K562 (cell line): ENCODE measurements around the gene OLR1. TPM values are rescaled to one million over a fixed set of nuclear protein-coding genes. Genes with fewer than 3 reads are reported as not detected.

Experiments used
- DNMT1 ChIP-seq: fragments of 450-650 bp; IDR thresholded peaks from 2 replicates; pipeline ENCODE4 v1.6.1; 2016; ENCODE audit warnings: antibody characterized with exemption, mild to moderate bottlenecking
- RBM25 ChIP-seq: fragments of 200-400 bp; formaldehyde crosslinking; IDR thresholded peaks from 2 replicates; pipeline ENCODE4 v1.6.1; 2018; ENCODE audit warnings: low read length, low read depth, moderate library complexity; ENCODE audit not compliant: severe bottlenecking
- RERE ChIP-seq: sonication (generic); formaldehyde crosslinking; IDR thresholded peaks from 2 replicates; pipeline ENCODE4 v1.8.0; 2023; ENCODE audit warnings: missing genetic modification reagents, mild to moderate bottlenecking, borderline replicate concordance
- ZNF384 ChIP-seq: IDR thresholded peaks from 2 replicates; pipeline ENCODE4 v1.6.1; 2012; ENCODE audit warnings: low read depth, low read length, improper control_type of control experiment
- polyA plus RNA-seq, 8 experiments: library from polyadenylated mRNA; depleted of rRNA in 4 of 8; stranded (reverse) in 5 of 8; unstranded in 3 of 8; fragments of >200 nt; fragmentation: Nextera tagmentation in 2 of 8; fragmentation: Illumina TruSeq in 1 of 8; extraction: Ambion mirVana in 2 of 8; extraction: Trizol in 1 of 8; gene quantifications; 2 replicates each; pipeline versions ENCODE4 v1.2.1 to v1.2.3, GENCODE V29; 2011 to 2014; ENCODE audit warnings: inconsistent platforms in 1 of 8, missing spikeins in 1 of 8
- total RNA-seq, 7 experiments: library from RNA; depleted of rRNA in 6 of 7; stranded (reverse); fragments of >200 nt in 6 of 7; fragmentation: Illumina TruSeq in 2 of 7; extraction: Trizol in 2 of 7; gene quantifications; 2 replicates each; pipeline versions ENCODE4 v1.2.1 to v1.2.3, GENCODE V29; 2011 to 2021; ENCODE audit warnings: low replicate concordance in 1 of 7
- TF ChIP-seq, protein P1 (sequence below): fragments of 250-450 bp; sonication (Bioruptor Pico); IDR thresholded peaks from 2 replicates; pipeline ENCODE4 v1.5.0; 2020; ENCODE audit warnings: mild to moderate bottlenecking, borderline replicate concordance

OLR1 gene
- total and polyA plus RNA-seq, 9 of the 15 experiments (the other 6 are each of a cell fraction or from before 2014, with no cell fraction given), result not detected

- no peak for TF ChIP-seq RERE (CRISPR knock-in tag)
- TF ChIP-seq ZNF384, result no peak
- TF ChIP-seq, protein P1, sequence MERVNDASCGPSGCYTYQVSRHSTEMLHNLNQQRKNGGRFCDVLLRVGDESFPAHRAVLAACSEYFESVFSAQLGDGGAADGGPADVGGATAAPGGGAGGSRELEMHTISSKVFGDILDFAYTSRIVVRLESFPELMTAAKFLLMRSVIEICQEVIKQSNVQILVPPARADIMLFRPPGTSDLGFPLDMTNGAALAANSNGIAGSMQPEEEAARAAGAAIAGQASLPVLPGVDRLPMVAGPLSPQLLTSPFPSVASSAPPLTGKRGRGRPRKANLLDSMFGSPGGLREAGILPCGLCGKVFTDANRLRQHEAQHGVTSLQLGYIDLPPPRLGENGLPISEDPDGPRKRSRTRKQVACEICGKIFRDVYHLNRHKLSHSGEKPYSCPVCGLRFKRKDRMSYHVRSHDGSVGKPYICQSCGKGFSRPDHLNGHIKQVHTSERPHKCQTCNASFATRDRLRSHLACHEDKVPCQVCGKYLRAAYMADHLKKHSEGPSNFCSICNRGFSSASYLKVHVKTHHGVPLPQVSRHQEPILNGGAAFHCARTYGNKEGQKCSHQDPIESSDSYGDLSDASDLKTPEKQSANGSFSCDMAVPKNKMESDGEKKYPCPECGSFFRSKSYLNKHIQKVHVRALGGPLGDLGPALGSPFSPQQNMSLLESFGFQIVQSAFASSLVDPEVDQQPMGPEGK (CRISPR knock-in tag), result no peak
- TF ChIP-seq RBM25, result no peak
- TF ChIP-seq DNMT1, result no peak
These were observed 4.1 kb upstream of the OLR1 start (continued) for GRCh38 chr12:10175846-10176636.
